ENCODE results near the gene ZNF442. TPM values are rescaled to one million over a fixed set of nuclear protein-coding genes. Genes with fewer than 3 reads are reported as not detected.

The ZNF442 gene
- total and polyA plus RNA-seq, 10 of the 15 experiments (the other 5 are each of a cell fraction or from before 2014, with no cell fraction given): 0.05 to 0.64 (median 0.23) TPM; not detected in 1

DNA sequence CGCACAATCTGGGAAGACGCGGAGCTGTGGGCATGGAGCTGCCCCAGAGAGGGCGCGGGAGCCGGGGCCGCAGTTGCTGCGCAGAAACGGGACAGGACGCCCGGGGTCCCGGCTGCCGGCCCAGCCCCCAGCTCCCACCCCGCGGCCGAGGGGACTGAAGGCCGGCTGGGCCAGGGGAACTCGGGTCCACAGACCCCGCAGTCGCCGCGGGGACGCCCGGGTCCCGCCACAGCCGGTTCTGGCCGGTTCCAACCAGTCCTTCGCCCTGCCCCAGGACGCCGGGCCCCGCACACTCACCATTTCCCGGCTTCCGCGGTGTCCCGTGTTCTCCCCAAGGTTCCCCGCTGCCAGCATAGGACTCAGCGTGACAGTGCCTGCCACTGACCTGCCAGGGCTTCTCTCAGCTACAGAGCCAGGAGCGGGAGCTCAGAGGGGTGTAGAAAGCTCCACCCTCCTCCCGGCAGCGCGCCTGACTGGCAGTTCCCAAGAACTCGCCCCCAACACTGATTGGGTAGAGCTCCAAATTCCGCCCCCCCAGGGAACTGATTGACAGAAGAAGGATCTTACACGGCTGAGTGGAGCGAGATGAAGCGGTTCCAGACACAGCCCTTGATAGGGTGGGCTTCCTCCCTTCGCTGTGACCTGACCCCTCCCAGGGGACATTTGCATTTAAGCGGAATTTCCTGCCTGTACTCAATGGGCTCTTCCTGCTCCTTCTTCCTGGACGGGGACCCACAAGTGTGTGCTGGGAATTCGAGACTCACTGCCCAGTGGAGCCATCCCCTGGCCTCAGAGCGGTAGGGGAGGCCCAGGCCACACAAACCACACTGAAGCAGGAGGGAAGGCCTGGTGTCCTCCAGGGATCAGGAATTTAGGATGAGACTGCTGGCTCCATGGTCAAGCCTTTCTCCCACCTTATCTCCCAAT, at the start of gene ZNF442 (continued):
- TF ChIP-seq IRF3 (IDR thresholded peaks at IDR 0.05): peak; percentile 15; the same call in 1 of the 2 replicates
- TF ChIP-seq ZSCAN29 (IDR thresholded peaks at IDR 0.05): no peak
- TF ChIP-seq IKZF2 (IDR thresholded peaks at IDR 0.05): peak; percentile 68 to 77
- no peak for TF ChIP-seq CBFB (IDR thresholded peaks at IDR 0.05; ENCODE audit: low read depth)
- TF ChIP-seq DPF2 (IDR thresholded peaks at IDR 0.05): 0 out of 2 replicates have a peak, but pooled peaks have one; percentile 48
- peak; percentile 58 for TF ChIP-seq SP1 (IDR thresholded peaks at IDR 0.05; ENCODE audit: low read depth, low read length)
- TF ChIP-seq, protein P1, sequence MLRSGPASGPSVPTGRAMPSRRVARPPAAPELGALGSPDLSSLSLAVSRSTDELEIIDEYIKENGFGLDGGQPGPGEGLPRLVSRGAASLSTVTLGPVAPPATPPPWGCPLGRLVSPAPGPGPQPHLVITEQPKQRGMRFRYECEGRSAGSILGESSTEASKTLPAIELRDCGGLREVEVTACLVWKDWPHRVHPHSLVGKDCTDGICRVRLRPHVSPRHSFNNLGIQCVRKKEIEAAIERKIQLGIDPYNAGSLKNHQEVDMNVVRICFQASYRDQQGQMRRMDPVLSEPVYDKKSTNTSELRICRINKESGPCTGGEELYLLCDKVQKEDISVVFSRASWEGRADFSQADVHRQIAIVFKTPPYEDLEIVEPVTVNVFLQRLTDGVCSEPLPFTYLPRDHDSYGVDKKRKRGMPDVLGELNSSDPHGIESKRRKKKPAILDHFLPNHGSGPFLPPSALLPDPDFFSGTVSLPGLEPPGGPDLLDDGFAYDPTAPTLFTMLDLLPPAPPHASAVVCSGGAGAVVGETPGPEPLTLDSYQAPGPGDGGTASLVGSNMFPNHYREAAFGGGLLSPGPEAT (IDR thresholded peaks at IDR 0.05; ENCODE audit: low read depth): 0 out of 2 replicates have a peak, but pooled peaks have one; percentile 20
- no peak for TF ChIP-seq SREBF2 (IDR thresholded peaks at IDR 0.05; ENCODE audit: low read length)
- 0 out of 3 replicates have a peak, but pooled peaks have one; percentile 39 for TF ChIP-seq POU2F2 (IDR thresholded peaks at IDR 0.05; ENCODE audit: borderline replicate concordance, low read depth, low read length)
- no peak for TF ChIP-seq HDAC2 (IDR thresholded peaks at IDR 0.05)
- TF ChIP-seq RCOR1 (conservative IDR thresholded peaks at IDR 0.05; ENCODE audit: low read depth, low read length): no peak
- no peak for TF ChIP-seq TCF7 (IDR thresholded peaks at IDR 0.05; ENCODE audit: borderline replicate concordance)
- TF ChIP-seq EED (IDR thresholded peaks at IDR 0.05; ENCODE audit: low read depth): peak; percentile 20; the same call in 1 of the 2 replicates
- peak; percentile 31; the same call in 1 of the 2 replicates for TF ChIP-seq RAD21 (IDR thresholded peaks at IDR 0.05; ENCODE audit: insufficient read depth, low read depth, low read length)
- no peak for TF ChIP-seq EZH2 (IDR thresholded peaks at IDR 0.05; ENCODE audit: borderline replicate concordance, control insufficient read depth, low read depth, low read length)
- no peak for TF ChIP-seq RFX5 (IDR thresholded peaks at IDR 0.05; ENCODE audit: low read depth, low read length)
- peak; percentile 98 for TF ChIP-seq PKNOX1 (IDR thresholded peaks at IDR 0.05)
- TF ChIP-seq ZBTB33 (IDR thresholded peaks at IDR 0.05): no peak
- TF ChIP-seq, protein P2, sequence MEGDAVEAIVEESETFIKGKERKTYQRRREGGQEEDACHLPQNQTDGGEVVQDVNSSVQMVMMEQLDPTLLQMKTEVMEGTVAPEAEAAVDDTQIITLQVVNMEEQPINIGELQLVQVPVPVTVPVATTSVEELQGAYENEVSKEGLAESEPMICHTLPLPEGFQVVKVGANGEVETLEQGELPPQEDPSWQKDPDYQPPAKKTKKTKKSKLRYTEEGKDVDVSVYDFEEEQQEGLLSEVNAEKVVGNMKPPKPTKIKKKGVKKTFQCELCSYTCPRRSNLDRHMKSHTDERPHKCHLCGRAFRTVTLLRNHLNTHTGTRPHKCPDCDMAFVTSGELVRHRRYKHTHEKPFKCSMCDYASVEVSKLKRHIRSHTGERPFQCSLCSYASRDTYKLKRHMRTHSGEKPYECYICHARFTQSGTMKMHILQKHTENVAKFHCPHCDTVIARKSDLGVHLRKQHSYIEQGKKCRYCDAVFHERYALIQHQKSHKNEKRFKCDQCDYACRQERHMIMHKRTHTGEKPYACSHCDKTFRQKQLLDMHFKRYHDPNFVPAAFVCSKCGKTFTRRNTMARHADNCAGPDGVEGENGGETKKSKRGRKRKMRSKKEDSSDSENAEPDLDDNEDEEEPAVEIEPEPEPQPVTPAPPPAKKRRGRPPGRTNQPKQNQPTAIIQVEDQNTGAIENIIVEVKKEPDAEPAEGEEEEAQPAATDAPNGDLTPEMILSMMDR (IDR thresholded peaks at IDR 0.05 in 2 of 3, conservative IDR thresholded peaks at IDR 0.05 in 1 of 3; ENCODE audit: control insufficient read depth in 2 of 3, extremely low read depth in 1 of 3, insufficient read depth in 1 of 3, low read depth in 3 of 3, low read length in 3 of 3): peak in 2 of 3 experiments; percentile 23 to 27; a peak in 2 of 6 replicates
- TF ChIP-seq TCF3 (IDR thresholded peaks at IDR 0.05; ENCODE audit: borderline replicate concordance, insufficient read depth, low read depth, low read length): 0 out of 2 replicates have a peak, but pooled peaks have one; percentile 11
- TF ChIP-seq BACH1 (IDR thresholded peaks at IDR 0.05; ENCODE audit: borderline replicate concordance): peak; percentile 45; the same call in 1 of the 2 replicates
- TF ChIP-seq PAX5 (IDR thresholded peaks at IDR 0.05; ENCODE audit: borderline replicate concordance, low read depth, low read length): no peak; the same call in 1 of the 2 replicates

All from GM12878 (cell line).